GM21576 (cell line): ENCODE data around the gene RAB43.
"Not testable (repeated sequence)": the region's sequence is repeated elsewhere in the genome, so short reads cannot be mapped to it uniquely, and the experiment has no call there.

Experiments
- ATAC-seq: cut with Tn5 transposase; IDR thresholded peaks from one replicate; pipeline ENCODE4 v1.9.1; 2021; ENCODE audit warnings: mild to moderate bottlenecking, moderate library complexity; ENCODE audit not compliant: unreplicated experiment

The RAB43 gene

GRCh38 chr3:129121792-129122411 lies at the start of gene RAB43:
RAB43 (minus strand) TSS chr3:129121804; CDS start chr3:129121489, 315 bp downstream.
- ATAC-seq, result peak; percentile 32

- ATAC-seq, result no peak
These were observed 45.2 kb upstream of the RAB43 start for GRCh38 chr3:129166579-129167332.

GRCh38 chr3:129165594-129165993 lies 44.0 kb upstream of the RAB43 start:
- not testable (repeated sequence) for ATAC-seq

GRCh38 chr3:129164500-129164899 lies 42.9 kb upstream of the RAB43 start:
- ATAC-seq, result no peak

- no peak for ATAC-seq
These were observed 41.4 kb upstream of the RAB43 start for GRCh38 chr3:129162729-129163579.

GRCh38 chr3:129161860-129162271 lies 40.3 kb upstream of the RAB43 start:
- ATAC-seq, result peak; percentile 5

GRCh38 chr3:129160891-129161859 lies 39.6 kb upstream of the RAB43 start, which contains the start of gene ISY1:
ISY1 (minus strand) TSS chr3:129161063; CDS start chr3:129160975, 88 bp downstream.
- ATAC-seq, result peak; percentile 61

GRCh38 chr3:129144786-129145185 lies 23.2 kb upstream of the RAB43 start:
- ATAC-seq, result no peak

- not testable (repeated sequence) for ATAC-seq
These were observed 19.4 kb upstream of the RAB43 start for GRCh38 chr3:129141011-129141410.

- no peak for ATAC-seq
These were observed 18.3 kb upstream of the RAB43 start for GRCh38 chr3:129139911-129140310.

GRCh38 chr3:129136275-129136674 lies 14.7 kb upstream of the RAB43 start:
- not testable (repeated sequence) for ATAC-seq

GRCh38 chr3:129132097-129132866 lies 10.7 kb upstream of the RAB43 start:
- no peak for ATAC-seq

GRCh38 chr3:129131465-129132088 lies 10.0 kb upstream of the RAB43 start:
- no peak for ATAC-seq

GRCh38 chr3:129130291-129130813 lies 8.7 kb upstream of the RAB43 start:
- no peak for ATAC-seq

- ATAC-seq, result no peak
These were observed 7.0 kb upstream of the RAB43 start for GRCh38 chr3:129128357-129129155.

- ATAC-seq, result no peak
These were observed 5.2 kb upstream of the RAB43 start for GRCh38 chr3:129126726-129127280.

GRCh38 chr3:129123314-129124060 lies 1.9 kb upstream of the RAB43 start:
- no peak for ATAC-seq
